ENCODE data around the gene IL22RA1. TPM values are rescaled to one million over a fixed set of nuclear protein-coding genes. Genes with fewer than 3 reads are reported as not detected.

Gene IL22RA1
- total and polyA plus RNA-seq, 2 of the 8 experiments (the other 6 are each of a cell fraction or from before 2014, with no cell fraction given) = 0.17 to 0.32 TPM

DNA sequence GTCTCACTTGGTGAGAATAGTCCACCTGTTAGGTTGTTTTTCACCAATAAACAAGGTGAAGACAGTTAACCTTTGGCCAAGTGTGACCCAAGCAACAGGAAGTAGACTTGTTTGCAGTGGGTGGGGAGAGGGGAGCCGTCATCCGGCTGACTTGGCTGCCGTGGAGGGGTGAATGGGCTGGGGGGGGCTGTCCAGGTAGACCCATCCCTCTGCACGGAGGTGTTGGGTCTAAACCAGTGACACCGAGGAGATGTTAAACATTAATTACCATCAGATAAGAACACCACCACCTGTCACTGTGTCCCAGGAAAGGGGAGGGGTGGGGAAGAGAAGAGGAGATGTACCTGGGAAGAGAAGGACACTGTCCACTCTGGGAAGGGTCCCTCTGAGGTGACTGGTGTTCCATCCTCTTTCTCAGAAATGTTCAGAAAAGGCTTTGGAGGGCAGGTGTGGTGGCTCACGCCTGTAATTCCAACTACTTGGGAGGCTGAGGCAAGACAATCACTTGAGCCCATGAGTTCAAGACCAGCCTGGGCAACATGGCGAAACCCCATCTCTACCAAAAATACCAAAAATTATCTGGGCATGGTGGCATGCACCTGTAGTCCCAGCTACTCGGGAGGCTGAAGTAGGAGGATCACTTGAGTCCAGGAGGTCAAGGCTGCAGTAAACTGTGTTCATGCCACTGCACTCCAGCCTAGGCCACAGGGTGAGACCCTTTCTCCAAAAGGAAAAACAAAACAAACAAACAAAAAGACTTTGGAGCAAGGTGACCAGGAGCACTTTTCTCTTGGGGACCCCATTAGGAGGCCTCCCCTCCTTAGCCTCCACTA is 24.3 kb downstream of the IL22RA1 start:
- H2AFZ ChIP-seq (ENCODE audit: low read length) = no peak overlapping the region
- DNase-seq (ENCODE audit: low read depth in 1 of 2, low spot score in 2 of 2) (no peak), FAIRE-seq (no peak)
- no peak overlapping the region for H2BK15ac ChIP-seq (ENCODE audit: low read length)
- peaks cover 0 to 5% (median 2%) of the 10 kb centered on the region in 4 experiments; a peak in 5 of 7 replicates for H3K4me1 ChIP-seq (replicated peaks in 1 of 4; ENCODE audit: control insufficient read depth in 3 of 4, insufficient read depth in 4 of 4, low read length in 3 of 4)
- no peaks in the 10 kb centered on the region for H3K36me3 ChIP-seq (ENCODE audit: control insufficient read depth in 2 of 4, insufficient read depth in 4 of 4, low read length in 3 of 4)
- H3K18ac ChIP-seq (ENCODE audit: extremely low read depth, low read length) = no peak overlapping the region
- WGBS, 2 experiments (ENCODE audit: extremely low coverage in 1 of 2, insufficient coverage in 1 of 2, insufficient read length in 1 of 2, insufficient replicate concordance in 2 of 2, low coverage in 1 of 2, low lambda C conversion rate in 2 of 2, missing lambda C conversion rate in 1 of 2) = 89% methylated on average over 8 of the region's 8 CpGs; no CpG with 5 or more reads in 1 of the 2 experiments
- no peak overlapping the region for H3K4me3 ChIP-seq (ENCODE audit: extremely low read depth in 1 of 4, insufficient read depth in 2 of 4, low read depth in 3 of 4, low read length in 4 of 4)
- no peak overlapping the region for H3K23ac ChIP-seq (ENCODE audit: insufficient read length)
- H2AK5ac ChIP-seq (ENCODE audit: low read depth, low read length) = no peak overlapping the region
- no peak overlapping the region for H3K4me2 ChIP-seq (ENCODE audit: insufficient read depth in 1 of 2, low read depth in 2 of 2, low read length in 2 of 2)
- ChIA-PET CTCF (ENCODE audit: partially characterized antibody) (interaction anchor here (1.0 to 1.2 kb wide), 2 partner anchors 14 to 47 kb away, joined by 3 to 4 read pairs; no protein-coding TSS in a partner anchor), POLR2A (ENCODE audit: partially characterized antibody) (interaction anchor here (1.3 kb wide), 1 partner anchor 31 kb away, joined by 3 read pairs; no protein-coding TSS in a partner anchor)
- no peaks in the 10 kb centered on the region for H3K27me3 ChIP-seq (replicated peaks in 1 of 4; ENCODE audit: control insufficient read depth in 3 of 4, extremely low read depth in 1 of 4, insufficient read depth in 3 of 4, low read length in 3 of 4)
- no peak overlapping the region for H2BK120ac ChIP-seq (replicated peaks; ENCODE audit: low read depth, low read length)
- no peak overlapping the region for H4K91ac ChIP-seq (replicated peaks; ENCODE audit: insufficient read length, low read length)
- H2BK5ac ChIP-seq (ENCODE audit: low read depth, low read length) = no peak overlapping the region
- H3K23me2 ChIP-seq (ENCODE audit: low read depth, low read length) = no peaks in the 10 kb centered on the region
- H3K9me3 ChIP-seq (ENCODE audit: insufficient read depth in 2 of 2, low read depth in 1 of 2, low read length in 1 of 2) = no peaks in the 10 kb centered on the region
- no peak overlapping the region for H3K9ac ChIP-seq (replicated peaks in 1 of 4; ENCODE audit: extremely low read depth in 1 of 4, low read depth in 3 of 4, low read length in 3 of 4)
- H3K56ac ChIP-seq (replicated peaks; ENCODE audit: insufficient read length, low read depth, low read length) = no peak overlapping the region
- no peak overlapping the region for H3K14ac ChIP-seq (ENCODE audit: insufficient read length)
- TF ChIP-seq SAP30 (IDR thresholded peaks at IDR 0.05; ENCODE audit: insufficient read depth, insufficient replicate concordance, low read length) (no peak), RBBP5 (IDR thresholded peaks at IDR 0.05; ENCODE audit: borderline replicate concordance, low read depth, low read length) (no peak)
- no peak overlapping the region for H4K5ac ChIP-seq (ENCODE audit: insufficient read length, low read depth, low read length)
- H2BK20ac ChIP-seq (ENCODE audit: low read length) = no peak overlapping the region
- no peaks in the 10 kb centered on the region for H3K79me2 ChIP-seq (ENCODE audit: control insufficient read depth in 1 of 2, insufficient read depth in 2 of 2, low read length in 2 of 2)
- no peak overlapping the region for H3K27ac ChIP-seq (ENCODE audit: low read depth, low read length)
- no peak overlapping the region for H3K4ac ChIP-seq (replicated peaks; ENCODE audit: insufficient read length, low read depth, low read length)
- no peaks in the 10 kb centered on the region for H4K20me1 ChIP-seq (replicated peaks in 1 of 2; ENCODE audit: control insufficient read depth in 1 of 2, insufficient read depth in 2 of 2, low read length in 2 of 2)
- no peak overlapping the region for H2BK12ac ChIP-seq (ENCODE audit: low read depth, low read length)
- H3K79me1 ChIP-seq (ENCODE audit: low read depth, low read length) = no peaks in the 10 kb centered on the region
- no peak overlapping the region for H4K8ac ChIP-seq (ENCODE audit: extremely low read depth, insufficient read depth, low read length)
